SK-N-SH (cell line): ENCODE results near the gene SCEL.

Source experiments
- CHD2 ChIP-seq: fragments of 150-350 bp; IDR thresholded peaks from 2 replicates; pipeline ENCODE4 v1.6.1; 2018; ENCODE audit warnings: low read length; ENCODE audit not compliant: partially characterized antibody
- CTCF ChIP-seq: fragments of 200-600 bp; sonication (generic); IDR thresholded peaks from 2 replicates; pipeline ENCODE4 v1.6.1; 2017; ENCODE audit warnings: antibody characterized with exemption, mild to moderate bottlenecking, moderate library complexity
- EP300 ChIP-seq, 2 experiments: IDR thresholded peaks; 2 replicates each; pipeline versions ENCODE4 v1.4.0 to v1.6.1; 2012; ENCODE audit warnings: borderline replicate concordance in 1 of 2, low read depth in 1 of 2, low read length in 1 of 2
- FOSL2 ChIP-seq: IDR thresholded peaks from 2 replicates; pipeline ENCODE4 v1.4.0; 2012; ENCODE audit warnings: low read depth, mild to moderate bottlenecking, moderate library complexity, borderline replicate concordance
- JUND ChIP-seq: IDR thresholded peaks from 2 replicates; pipeline ENCODE4 v1.4.0; 2012
- MAX ChIP-seq: IDR thresholded peaks from 2 replicates; pipeline ENCODE4 v1.4.0; 2012; ENCODE audit warnings: low read depth
- MXI1 ChIP-seq: IDR thresholded peaks from 2 replicates; pipeline ENCODE4 v1.6.1; 2012; ENCODE audit warnings: mild to moderate bottlenecking, low read depth, low read length, improper control_type of control experiment
- POLR2AphosphoS5 ChIP-seq: IDR thresholded peaks from 2 replicates; pipeline ENCODE4 v1.6.1; 2012; ENCODE audit warnings: low read depth, low read length
- REST ChIP-seq: IDR thresholded peaks from 2 replicates; pipeline ENCODE4 v1.6.1; 2012; ENCODE audit warnings: mild to moderate bottlenecking, low read depth, low read length, moderate library complexity
- RFX5 ChIP-seq: IDR thresholded peaks from 2 replicates; pipeline ENCODE4 v1.6.1; 2012; ENCODE audit warnings: mild to moderate bottlenecking, improper control_type of control experiment, low read length
- TAF1 ChIP-seq: IDR thresholded peaks from 2 replicates; pipeline ENCODE4 v1.6.1; 2012; ENCODE audit warnings: low read depth, mild to moderate bottlenecking, low read length, moderate library complexity, borderline replicate concordance
- TEAD4 ChIP-seq: IDR thresholded peaks from 2 replicates; pipeline ENCODE4 v1.4.0; 2012; ENCODE audit warnings: mild to moderate bottlenecking, borderline replicate concordance; ENCODE audit not compliant: insufficient read depth

DNA sequence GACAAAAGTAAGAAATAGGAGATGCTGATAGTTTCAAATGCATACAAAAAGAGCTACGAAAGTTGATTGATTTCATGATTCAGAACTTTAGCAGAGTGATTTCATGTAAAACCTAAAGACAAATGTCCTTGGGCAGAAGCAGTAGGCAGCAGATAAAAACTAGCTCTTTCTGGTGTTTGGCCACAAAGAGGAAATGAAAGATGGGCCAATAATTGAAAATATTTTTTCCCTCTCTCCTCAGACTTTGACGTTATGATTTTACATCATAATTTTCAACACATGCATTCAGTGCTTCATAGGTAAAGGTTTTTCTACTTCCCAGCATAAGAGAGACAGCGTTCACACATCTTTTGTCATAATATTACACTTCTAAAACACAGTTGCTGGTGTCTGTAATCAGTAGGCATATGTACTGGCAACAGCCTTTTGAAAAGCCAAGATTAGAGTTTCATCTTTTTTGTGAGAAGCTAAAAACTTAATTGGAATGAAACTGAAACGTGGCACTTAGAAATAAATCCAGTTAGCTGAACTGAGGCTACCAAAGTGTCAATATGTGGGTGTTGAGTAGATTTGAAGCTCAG, 9.3 kb downstream of the SCEL start:
- TF ChIP-seq RFX5 (no peak), CTCF (no peak), TAF1 (no peak), REST (no peak), POLR2AphosphoS5 (no peak), MAX (no peak), TEAD4 (no peak), JUND (no peak), EP300 (IDR thresholded peaks at IDR 0.05; ENCODE audit: borderline replicate concordance in 1 of 2, low read depth in 1 of 2, low read length in 1 of 2) (no peak), CHD2 (no peak), FOSL2 (no peak), MXI1 (no peak)
